Progenitor cell of endocrine pancreas (in vitro differentiated cells): ENCODE data around the gene NPHP4. TPM values are rescaled to one million over a fixed set of nuclear protein-coding genes. Genes with fewer than 3 reads are reported as not detected.

Source experiments
- DNase-seq: peaks from one replicate; pipeline ENCODE4 v3.0.0; 2021; ENCODE audit warnings: low spot score; ENCODE audit not compliant: unreplicated experiment
- H3K27ac Mint-ChIP-seq: 2 replicates; pipeline ENCODE4 v1.8.0; 2021; ENCODE audit warnings: mild to moderate bottlenecking, moderate library complexity, mixed read lengths
- H3K27me3 Mint-ChIP-seq: 2 replicates; pipeline ENCODE4 v1.8.0; 2021; ENCODE audit warnings: mixed read lengths
- H3K36me3 Mint-ChIP-seq: 2 replicates; pipeline ENCODE4 v1.8.0; 2022; ENCODE audit warnings: mixed read lengths; ENCODE audit not compliant: insufficient read depth
- H3K4me1 Mint-ChIP-seq: 2 replicates; pipeline ENCODE4 v1.8.0; 2021; ENCODE audit warnings: low read depth, mixed read lengths
- H3K4me3 Mint-ChIP-seq: 2 replicates; pipeline ENCODE4 v1.8.0; 2021; ENCODE audit warnings: low read depth, mild to moderate bottlenecking, moderate library complexity, mixed read lengths
- H3K9me3 Mint-ChIP-seq: 2 replicates; pipeline ENCODE4 v1.8.0; 2021; ENCODE audit warnings: low read depth, mixed read lengths
- total RNA-seq: library from RNA; stranded (reverse); gene quantifications from 2 replicates; pipeline ENCODE4 v1.2.1, GENCODE V29; 2021
- TF ChIP-seq, protein P1 (sequence below): fragments of 200-600 bp; sonication (generic); IDR thresholded peaks from one replicate; pipeline ENCODE4 v1.5.0; 2021; ENCODE audit warnings: antibody characterized with exemption, mild to moderate bottlenecking; ENCODE audit not compliant: unreplicated experiment

The NPHP4 gene
- total RNA-seq, 1 donor from 2014 or later = 29.9 TPM

DNA sequence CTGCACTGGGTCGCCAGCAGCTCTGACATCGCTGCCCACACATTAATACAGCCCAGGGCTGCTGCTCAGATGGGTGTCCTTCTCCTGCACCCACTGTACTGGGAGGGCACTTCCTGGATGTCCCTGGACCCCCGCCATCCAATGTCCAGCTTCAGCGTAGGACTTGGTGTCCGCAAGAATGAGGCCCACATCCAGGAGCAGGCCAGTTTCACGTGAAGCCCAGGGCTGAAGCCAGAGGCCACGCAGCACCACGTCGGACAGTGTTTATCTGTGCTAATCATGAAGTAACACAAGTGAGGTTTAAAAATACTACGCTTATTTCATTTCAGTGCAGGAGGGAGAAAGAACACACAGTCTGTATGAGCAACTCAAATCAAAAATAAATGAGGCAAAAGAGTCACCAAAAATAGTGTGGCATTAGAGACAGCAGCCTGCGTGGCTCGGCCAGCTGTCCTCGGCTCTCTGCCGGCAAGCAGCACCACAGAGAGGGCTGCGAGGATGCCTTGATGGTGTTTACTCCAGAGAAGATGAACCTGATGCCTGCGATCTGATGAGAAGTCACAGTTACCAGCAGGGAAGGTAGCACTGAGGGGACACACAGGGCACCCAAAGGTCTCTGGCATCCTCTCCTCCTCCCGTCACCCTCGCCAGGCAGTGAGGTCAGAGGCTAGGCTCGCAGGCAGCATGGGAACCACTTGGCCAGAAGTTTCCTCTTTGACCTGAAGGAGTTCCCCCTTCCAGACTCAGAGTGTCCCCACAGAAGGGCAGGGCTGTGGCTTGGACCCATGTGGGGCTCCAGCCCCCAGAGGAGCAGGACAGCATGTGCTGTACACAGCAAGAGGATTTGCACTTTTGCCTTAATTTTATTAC, 22.1 kb upstream of the NPHP4 start:
- Mint-ChIP-seq H3K9me3 (no peaks in the 10 kb centered on the region), H3K36me3 (no peaks in the 10 kb centered on the region), H3K27ac (no peak overlapping the region), H3K4me3 (no peak overlapping the region), H3K4me1 (no peaks in the 10 kb centered on the region), H3K27me3 (no peaks in the 10 kb centered on the region)
- TF ChIP-seq, protein P1, sequence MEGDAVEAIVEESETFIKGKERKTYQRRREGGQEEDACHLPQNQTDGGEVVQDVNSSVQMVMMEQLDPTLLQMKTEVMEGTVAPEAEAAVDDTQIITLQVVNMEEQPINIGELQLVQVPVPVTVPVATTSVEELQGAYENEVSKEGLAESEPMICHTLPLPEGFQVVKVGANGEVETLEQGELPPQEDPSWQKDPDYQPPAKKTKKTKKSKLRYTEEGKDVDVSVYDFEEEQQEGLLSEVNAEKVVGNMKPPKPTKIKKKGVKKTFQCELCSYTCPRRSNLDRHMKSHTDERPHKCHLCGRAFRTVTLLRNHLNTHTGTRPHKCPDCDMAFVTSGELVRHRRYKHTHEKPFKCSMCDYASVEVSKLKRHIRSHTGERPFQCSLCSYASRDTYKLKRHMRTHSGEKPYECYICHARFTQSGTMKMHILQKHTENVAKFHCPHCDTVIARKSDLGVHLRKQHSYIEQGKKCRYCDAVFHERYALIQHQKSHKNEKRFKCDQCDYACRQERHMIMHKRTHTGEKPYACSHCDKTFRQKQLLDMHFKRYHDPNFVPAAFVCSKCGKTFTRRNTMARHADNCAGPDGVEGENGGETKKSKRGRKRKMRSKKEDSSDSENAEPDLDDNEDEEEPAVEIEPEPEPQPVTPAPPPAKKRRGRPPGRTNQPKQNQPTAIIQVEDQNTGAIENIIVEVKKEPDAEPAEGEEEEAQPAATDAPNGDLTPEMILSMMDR = no peak
- no peak for DNase-seq

DNA sequence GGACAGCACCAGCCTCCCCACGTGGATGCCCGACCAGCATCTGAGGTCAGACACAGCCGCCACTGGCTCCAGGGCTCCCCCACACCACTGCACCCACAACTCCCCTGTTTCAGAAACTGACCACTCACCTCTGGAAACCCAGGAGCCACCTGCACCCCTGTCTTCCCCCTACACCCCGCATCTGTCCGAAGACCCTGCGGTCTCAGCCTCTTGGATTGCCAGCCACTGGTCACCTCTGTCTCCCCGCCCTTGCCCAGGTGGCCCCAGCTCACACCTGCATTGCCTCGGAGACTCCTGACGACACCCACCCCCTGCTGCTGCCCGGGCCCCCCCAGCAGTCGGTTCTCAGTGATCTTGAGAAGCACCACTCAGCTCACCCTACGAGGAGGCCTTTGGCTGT, 21.3 kb upstream of the NPHP4 start:
- Mint-ChIP-seq H3K27me3 (no peaks in the 10 kb centered on the region), H3K27ac (no peak overlapping the region), H3K36me3 (no peaks in the 10 kb centered on the region), H3K4me3 (no peak overlapping the region), H3K4me1 (no peaks in the 10 kb centered on the region), H3K9me3 (no peaks in the 10 kb centered on the region)
- DNase-seq = no peak
- TF ChIP-seq, protein P1 = no peak

DNA sequence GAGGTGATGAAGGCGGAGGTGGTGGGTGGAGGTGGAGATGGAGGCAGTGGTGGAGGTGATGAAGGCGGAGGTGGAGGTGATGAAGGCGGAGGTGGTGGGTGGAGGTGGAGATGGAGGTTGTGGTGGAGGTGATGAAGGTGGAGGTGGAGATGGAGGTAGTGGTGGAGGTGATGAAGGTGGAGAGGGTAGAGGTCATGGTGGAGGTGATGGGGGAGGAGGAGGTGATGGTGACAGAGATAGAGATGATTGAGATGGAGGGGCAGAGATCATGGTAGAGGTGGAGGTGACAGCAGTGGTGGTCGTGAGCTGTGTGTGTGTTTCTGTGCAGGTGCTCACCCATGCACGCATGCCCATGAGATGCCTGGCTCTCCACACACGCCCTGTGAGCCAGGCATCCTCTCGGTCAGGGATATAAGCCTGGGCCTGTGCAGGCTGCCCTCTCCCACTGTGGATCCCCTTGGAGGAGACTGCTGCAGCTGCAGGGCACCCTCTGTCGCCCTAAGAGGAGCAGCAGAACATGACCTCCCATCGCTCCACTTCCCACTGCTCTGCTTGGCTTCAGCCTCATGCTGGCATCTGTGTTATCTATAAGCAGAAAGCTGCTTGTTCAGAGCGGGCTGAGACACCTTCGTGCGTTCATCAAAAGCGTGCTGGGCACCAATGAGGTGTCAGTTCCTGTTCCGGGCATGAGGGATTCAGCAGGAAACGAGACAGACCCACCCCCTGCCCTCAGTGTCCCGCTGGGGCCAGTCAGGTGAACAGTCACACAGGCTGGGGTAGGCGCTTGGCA, 20.5 kb upstream of the NPHP4 start:
- Mint-ChIP-seq H3K27ac (no peak overlapping the region), H3K36me3 (no peaks in the 10 kb centered on the region), H3K4me3 (no peak overlapping the region), H3K4me1 (no peaks in the 10 kb centered on the region), H3K27me3 (no peaks in the 10 kb centered on the region), H3K9me3 (no peaks in the 10 kb centered on the region)
- TF ChIP-seq, protein P1 = no peak
- no peak for DNase-seq

DNA sequence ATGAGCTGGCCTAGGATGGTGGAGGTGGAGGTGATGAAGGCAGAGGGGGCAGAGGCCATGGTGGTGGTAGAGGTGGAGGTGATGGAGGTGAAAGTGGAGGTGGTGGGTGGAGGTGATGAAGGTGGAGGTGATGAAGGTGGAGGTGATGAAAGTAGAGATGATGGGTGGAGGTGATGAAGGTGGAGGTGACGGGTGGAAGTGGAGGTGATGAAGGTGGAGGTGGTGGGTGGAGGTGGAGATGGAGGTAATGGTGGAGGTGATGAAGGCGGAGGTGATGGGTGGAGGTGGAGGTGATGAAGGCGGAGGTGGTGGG, 19.7 kb upstream of the NPHP4 start:
- DNase-seq = no peak
- no peaks in the 10 kb centered on the region for H3K9me3 Mint-ChIP-seq

More for the DNA sequence above, 19.7 kb upstream of the NPHP4 start:
- Mint-ChIP-seq H3K27ac (no peak overlapping the region), H3K4me1 (no peaks in the 10 kb centered on the region), H3K27me3 (no peaks in the 10 kb centered on the region), H3K4me3 (no peak overlapping the region), H3K36me3 (no peaks in the 10 kb centered on the region)
- TF ChIP-seq, protein P1 = no peak
